GM18526 (cell line): ENCODE results near the gene ABL2.

Source experiments
- POLR2A ChIP-seq: IDR thresholded peaks from 3 replicates; pipeline ENCODE4 v1.6.1; 2011; ENCODE audit not compliant: insufficient read length; ENCODE audit errors: extremely low read depth

Gene ABL2

DNA sequence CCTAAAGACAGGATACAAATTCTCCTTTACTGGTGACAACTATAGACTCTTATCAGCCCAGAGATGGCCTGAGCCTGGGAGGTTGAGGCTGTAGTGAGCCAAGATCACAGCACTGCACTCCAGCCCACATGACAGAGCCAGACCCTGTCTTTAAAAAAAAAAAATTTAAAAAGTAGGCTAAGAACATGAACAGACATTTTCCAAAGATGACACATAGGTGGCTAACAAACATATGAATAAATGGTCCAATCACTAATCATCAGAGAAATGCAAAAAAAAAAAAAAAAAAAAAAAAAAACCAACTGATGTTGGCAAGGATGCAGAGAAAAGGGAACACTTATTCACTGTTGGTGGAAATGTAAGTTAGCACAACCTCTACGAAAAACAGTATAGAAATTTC is 82.6 kb downstream of the ABL2 start:
- TF ChIP-seq POLR2A = no peak

DNA sequence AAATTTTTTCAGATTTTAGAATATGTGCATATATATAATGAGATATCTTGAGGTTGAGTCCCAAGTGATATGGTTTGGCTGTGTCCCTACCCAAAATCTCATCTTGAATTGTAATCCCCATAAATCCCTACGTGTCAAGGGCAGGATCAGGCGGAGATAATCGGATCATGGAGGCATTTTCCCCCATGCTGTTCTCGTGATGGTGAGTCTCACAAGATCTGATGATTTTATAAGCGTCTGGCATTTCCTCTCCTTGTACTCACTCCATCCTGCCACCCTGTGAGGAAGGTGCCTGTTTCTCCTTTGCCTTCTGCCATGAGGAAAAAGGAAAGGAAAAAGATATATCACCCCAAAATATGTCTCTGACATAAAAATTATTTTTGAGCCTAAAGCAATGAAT is 83.0 kb downstream of the ABL2 start:
- TF ChIP-seq POLR2A = no peak

- TF ChIP-seq POLR2A = no peak
Measured at GRCh38 chr1:179145521-179145920, 84.0 kb downstream of the ABL2 start.

DNA sequence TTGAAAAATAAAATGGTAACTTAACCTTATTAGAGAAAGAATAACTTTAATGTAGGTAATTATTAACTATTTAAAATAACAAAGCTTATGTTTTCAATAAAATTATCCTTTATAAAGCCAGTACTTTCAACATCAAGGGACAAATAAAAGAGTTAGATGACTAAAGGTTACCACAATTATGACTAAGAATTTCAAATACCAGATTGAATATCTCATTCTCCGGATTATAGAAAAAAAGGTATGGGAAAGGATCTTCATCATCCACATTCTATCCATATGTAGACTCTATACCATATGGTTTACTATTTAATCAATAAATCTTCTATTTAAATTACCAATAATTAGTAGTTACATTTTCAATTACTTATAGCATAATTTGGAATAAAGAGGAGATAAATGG is 84.9 kb downstream of the ABL2 start:
- TF ChIP-seq POLR2A = no peak

GRCh38 chr1:179143322-179143721 is 86.2 kb downstream of the ABL2 start:
- no peak for TF ChIP-seq POLR2A

DNA sequence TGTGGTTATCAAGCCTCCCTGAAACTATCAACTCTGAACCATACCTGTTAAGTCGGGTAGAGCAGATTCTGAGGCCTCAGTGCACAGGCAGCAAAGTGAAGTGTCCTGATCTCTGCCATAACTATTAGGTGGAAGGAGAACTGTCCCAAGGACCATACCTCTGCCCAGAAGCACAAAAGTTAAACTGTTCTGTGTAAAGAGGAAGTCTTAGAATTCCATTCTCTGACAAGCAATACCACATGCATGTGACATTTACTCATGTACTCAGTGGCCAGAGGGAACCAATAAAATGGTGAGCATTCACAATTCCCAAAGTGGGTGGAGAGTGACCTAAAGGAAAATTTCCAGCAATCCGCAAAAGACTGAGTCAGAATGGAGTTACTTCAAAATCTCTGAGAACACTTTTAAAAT is 86.6 kb downstream of the ABL2 start:
- no peak for TF ChIP-seq POLR2A

DNA sequence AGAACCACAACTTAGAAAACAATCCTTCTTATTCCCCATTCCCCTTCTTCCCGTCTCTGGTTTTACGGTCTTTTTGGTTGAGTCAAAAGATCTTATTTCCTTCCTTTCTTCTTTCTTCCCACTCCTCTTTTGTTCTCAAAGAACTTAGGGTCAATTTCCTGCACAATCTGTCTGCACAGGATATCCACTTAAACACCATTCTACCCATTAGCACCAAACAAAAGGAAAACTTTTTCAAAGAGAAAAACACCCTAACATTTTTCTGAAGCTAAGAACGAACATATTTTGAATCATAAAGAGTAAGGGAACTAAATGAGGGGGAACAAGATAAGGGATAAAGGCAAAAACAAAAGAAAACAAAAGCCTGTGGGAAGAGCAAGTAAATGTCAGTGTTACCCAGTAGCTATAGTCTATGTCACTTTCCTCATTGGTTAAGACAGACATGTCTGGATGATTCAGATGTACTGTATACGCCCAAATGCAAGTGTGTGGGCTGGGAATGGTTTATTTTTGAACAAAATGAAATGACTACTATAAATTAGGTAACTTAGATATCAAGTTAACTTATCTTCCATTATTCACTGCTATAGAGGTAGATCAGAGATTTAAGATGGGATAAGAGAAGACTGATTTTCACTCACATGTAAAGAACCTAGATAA is 87.8 kb downstream of the ABL2 start:
- TF ChIP-seq POLR2A = no peak

DNA sequence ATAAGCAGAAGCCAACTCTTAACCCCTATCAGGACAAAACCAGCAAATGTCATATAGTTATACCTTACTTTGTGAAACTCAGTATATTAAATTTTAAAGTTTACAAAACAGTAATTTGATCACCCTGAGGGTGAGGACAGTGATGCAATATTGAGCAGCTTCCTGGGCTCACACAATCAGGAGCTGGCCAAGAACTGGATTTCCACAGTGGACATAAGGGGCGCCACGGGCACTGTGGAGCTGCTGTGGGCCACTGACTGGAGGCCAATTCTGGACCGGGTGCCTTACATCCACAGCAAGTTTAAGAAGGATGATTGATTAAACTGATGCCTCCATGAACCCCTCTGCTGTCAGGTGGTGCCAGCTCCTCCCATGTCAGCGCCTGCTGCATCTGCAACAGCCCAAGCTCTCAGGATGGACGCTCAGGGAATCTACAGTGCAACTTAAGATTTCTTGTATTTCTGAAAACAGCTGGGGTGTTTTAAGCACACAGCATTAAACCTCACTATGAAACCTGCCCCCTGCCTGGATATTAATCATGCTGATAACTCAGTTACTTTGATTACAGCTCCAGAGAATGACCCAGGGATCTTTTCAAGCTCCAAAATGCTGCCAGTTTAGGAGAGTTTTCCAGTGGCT is 91.7 kb downstream of the ABL2 start:
- no peak for TF ChIP-seq POLR2A

DNA sequence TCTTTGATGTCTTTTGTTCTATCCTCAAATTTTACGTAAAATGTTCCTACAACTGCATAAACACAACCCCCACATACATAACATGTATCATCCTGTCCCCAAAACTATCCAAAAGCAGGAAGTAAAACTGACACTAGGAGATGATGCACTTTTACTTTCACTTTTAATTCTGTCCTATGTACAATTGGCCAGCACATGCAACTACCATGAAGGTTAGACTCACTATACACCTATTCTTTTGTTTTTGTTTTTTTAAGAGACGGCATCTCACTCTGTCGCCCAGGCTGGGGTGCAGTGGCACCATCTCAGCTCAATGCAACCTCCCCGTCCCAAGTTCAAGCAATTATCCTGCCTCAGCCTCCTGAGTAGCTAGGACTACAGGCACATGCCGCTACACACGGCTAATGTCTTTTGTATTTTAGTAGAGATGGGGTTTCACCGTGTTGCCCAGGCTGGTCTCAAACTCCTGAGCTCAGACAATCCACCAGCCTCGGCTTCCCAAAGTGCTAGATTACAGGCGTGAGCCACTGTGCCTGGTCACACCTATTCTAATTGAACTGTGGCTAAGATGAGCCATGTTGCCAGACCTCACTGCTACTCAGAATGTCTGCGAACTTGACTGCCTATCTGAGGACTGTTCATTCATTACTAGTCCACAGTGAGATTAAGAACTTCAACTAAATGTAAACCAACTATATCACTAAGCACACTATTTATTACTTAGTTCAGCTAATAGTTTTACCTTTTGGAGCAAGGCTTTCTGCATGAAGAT is 99.6 kb downstream of the ABL2 start:
- TF ChIP-seq POLR2A = no peak

- no peak for TF ChIP-seq POLR2A
Measured at GRCh38 chr1:179128520-179128919, 101.0 kb downstream of the ABL2 start.

- TF ChIP-seq POLR2A = no peak
Measured at GRCh38 chr1:179127163-179127895, 102.1 kb downstream of the ABL2 start.

DNA sequence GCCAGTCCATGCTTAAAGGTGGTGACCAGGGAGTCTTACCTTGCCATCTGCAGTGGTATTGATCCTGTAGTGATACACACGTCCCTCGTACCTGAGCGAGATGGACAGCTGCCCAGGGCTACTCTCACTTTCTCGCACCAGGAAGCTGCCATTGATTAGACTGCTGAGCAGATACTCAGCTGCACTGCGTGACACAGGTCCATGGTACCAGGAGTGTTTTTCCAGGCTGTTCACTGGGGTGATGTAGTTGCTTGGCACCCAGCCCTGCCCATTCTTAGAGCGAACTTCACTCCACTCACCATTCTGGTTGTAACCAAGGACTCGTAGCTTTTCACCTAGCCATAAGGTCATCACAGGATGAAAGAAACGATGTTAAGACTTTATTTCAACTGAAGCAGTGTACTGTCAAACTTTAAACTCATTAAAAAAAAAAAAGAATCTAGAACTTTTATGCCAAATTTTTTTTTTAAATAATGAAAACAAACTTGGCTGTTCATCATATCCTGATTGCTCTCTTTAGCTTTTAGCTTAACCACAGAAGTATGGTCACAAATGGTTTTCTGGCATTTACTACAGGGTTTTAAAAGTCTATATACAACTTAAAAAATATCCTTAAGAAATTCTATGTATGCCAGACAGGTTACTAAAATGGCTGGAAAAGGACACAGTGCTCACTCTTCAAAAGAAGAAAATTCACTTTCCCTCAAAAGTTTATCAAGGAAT is 103.0 kb downstream of the ABL2 start:
- no peak for TF ChIP-seq POLR2A

DNA sequence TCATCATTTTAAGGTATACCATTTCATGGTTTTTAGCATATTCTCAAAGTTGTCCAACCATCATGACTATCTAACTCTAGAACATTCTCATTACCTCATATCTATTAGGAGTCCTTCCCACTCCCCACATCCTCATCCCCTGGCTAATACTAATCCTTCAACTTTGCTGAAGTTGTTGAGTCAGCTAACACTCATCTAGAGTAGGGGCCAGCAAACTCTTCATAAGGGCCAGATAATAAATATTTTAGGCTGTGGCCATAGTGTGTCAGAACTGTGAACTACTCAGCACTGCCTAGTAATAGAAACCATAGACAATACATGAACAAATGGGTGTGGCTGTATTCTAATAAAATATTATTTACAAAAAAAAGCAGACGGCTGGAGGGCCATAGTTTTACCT is 104.6 kb downstream of the ABL2 start:
- no peak for TF ChIP-seq POLR2A

DNA sequence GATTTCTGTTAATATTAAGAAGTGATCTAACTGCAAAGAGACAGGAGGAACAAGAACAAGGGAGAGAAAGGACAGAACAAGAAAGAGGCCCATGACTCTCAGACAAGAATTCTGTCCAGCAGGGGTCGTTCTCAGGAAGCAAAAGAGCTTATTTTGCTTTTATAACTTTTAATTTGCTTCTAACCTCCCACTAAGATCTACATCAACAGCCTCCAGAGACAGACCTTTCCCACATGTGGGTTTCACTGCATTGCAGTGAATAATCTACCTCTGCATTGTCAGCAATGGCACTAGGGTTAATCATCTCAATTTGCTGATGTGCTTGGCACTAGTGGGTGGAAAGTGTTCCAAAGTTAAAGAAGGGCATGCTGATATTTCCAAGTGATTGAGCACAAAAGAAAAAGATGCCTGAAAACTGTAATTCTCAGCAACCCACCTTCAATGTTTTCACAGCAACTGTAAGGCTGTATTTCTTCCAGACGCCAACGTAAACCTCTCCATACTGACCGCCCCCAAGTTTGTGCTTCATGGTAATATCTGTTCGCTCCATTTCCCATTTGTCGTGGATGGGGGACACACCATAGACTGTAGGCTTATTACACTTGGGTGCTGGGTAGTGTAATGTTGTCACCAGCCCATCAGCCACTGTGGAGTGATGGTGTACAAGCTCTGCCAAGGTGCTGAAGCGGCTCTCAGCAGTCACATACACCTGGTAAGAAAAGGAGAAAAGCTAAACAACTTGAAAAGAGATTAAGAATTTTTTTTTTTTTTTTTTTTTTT is 108.1 kb downstream of the ABL2 start:
- TF ChIP-seq POLR2A = no peak
